Nephron (organoid): ENCODE measurements around the gene TP63.

Experiments used
- H3K27ac Mint-ChIP-seq, 3 experiments: 2 replicates each; pipeline ENCODE4 v1.8.0; 2020; ENCODE audit warnings: mixed read lengths in 3 of 3, mild to moderate bottlenecking in 2 of 3, moderate library complexity in 1 of 3
- H3K27me3 Mint-ChIP-seq: 2 replicates; pipeline ENCODE4 v1.8.0; 2021; ENCODE audit warnings: low read depth, mild to moderate bottlenecking, moderate library complexity, mixed read lengths
- H3K36me3 Mint-ChIP-seq: 2 replicates; pipeline ENCODE4 v1.8.0; 2020; ENCODE audit warnings: low read depth, mixed read lengths
- H3K4me1 Mint-ChIP-seq: 2 replicates; pipeline ENCODE4 v1.8.0; 2020; ENCODE audit warnings: mixed read lengths
- H3K4me3 Mint-ChIP-seq, 3 experiments: 2 replicates each; pipeline ENCODE4 v1.8.0; 2020; ENCODE audit warnings: mild to moderate bottlenecking in 3 of 3, mixed read lengths in 3 of 3, moderate library complexity in 2 of 3
- H3K9me3 Mint-ChIP-seq: 2 replicates; pipeline ENCODE4 v1.8.0; 2020; ENCODE audit warnings: mixed read lengths
- TF ChIP-seq, protein P1 (sequence below), 3 experiments: fragments of 200-600 bp; sonication (generic); IDR thresholded peaks; one replicate each; pipeline ENCODE4 v1.5.0; 2021; ENCODE audit warnings: antibody characterized with exemption in 3 of 3; ENCODE audit not compliant: unreplicated experiment in 3 of 3

Gene TP63

DNA sequence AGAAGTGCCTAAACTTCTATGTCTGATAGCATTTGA is at the start of gene TP63:
Gene TP63, plus strand, starts transcription at position 17 of the 36 bp plus-strand sequence. CDS start 127 bp downstream, outside the sequence.
- no peaks in the 10 kb centered on the region for H3K36me3 Mint-ChIP-seq
- TF ChIP-seq, protein P1, sequence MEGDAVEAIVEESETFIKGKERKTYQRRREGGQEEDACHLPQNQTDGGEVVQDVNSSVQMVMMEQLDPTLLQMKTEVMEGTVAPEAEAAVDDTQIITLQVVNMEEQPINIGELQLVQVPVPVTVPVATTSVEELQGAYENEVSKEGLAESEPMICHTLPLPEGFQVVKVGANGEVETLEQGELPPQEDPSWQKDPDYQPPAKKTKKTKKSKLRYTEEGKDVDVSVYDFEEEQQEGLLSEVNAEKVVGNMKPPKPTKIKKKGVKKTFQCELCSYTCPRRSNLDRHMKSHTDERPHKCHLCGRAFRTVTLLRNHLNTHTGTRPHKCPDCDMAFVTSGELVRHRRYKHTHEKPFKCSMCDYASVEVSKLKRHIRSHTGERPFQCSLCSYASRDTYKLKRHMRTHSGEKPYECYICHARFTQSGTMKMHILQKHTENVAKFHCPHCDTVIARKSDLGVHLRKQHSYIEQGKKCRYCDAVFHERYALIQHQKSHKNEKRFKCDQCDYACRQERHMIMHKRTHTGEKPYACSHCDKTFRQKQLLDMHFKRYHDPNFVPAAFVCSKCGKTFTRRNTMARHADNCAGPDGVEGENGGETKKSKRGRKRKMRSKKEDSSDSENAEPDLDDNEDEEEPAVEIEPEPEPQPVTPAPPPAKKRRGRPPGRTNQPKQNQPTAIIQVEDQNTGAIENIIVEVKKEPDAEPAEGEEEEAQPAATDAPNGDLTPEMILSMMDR (IDR thresholded peaks at IDR 0.05; ENCODE audit: unreplicated experiment in 3 of 3) = no peak
- peaks cover 38% of the 10 kb centered on the region for H3K4me1 Mint-ChIP-seq
- H3K4me3 Mint-ChIP-seq = peak within 1 kb of the TSS in 2 of 3 experiments; percentile 84 to 90
- H3K27me3 Mint-ChIP-seq = no peaks in the 10 kb centered on the region
- H3K27ac Mint-ChIP-seq = peak within 1 kb of the TSS; percentile 72 to 87 (median 76)
- no peaks in the 10 kb centered on the region for H3K9me3 Mint-ChIP-seq

- H3K4me3 Mint-ChIP-seq = no peak overlapping the region
- no peaks in the 10 kb centered on the region for H3K36me3 Mint-ChIP-seq
- H3K4me1 Mint-ChIP-seq = no peaks in the 10 kb centered on the region
- H3K27me3 Mint-ChIP-seq = no peaks in the 10 kb centered on the region
- no peak overlapping the region for H3K27ac Mint-ChIP-seq
- H3K9me3 Mint-ChIP-seq = no peaks in the 10 kb centered on the region
- TF ChIP-seq, protein P1 (IDR thresholded peaks at IDR 0.05; ENCODE audit: unreplicated experiment in 3 of 3) = no peak
Observed at GRCh38 chr3:189582179-189582578, 49.0 kb upstream of the TP63 start.

DNA sequence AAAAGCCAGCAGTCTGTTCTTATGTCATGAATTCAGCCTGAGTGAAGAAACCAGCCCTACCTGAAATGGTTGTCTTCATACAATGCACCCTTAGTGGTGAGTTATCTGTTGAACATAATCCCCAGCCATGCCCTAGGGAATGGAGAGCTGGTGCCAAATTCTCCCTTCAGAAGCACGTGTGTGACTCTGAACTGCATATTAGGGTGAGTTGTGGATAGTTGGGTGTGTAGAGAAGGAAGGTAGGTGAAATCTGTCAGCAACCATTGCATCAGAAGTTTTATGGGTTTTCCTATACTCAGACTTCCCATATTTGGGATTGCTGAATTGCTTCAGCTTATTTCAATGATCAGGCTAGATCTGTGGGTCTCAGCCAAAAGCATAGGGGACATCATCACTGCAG is 46.5 kb upstream of the TP63 start:
- H3K36me3 Mint-ChIP-seq = no peaks in the 10 kb centered on the region
- H3K27me3 Mint-ChIP-seq = no peaks in the 10 kb centered on the region
- no peaks in the 10 kb centered on the region for H3K9me3 Mint-ChIP-seq
- TF ChIP-seq, protein P1 (IDR thresholded peaks at IDR 0.05; ENCODE audit: unreplicated experiment in 3 of 3) = no peak
- no peak overlapping the region for H3K27ac Mint-ChIP-seq
- no peaks in the 10 kb centered on the region for H3K4me1 Mint-ChIP-seq
- H3K4me3 Mint-ChIP-seq = no peak overlapping the region

- Mint-ChIP-seq H3K4me1 (no peaks in the 10 kb centered on the region), H3K4me3 (no peak overlapping the region), H3K36me3 (no peaks in the 10 kb centered on the region), H3K27me3 (no peaks in the 10 kb centered on the region), H3K9me3 (peaks cover 8% of the 10 kb centered on the region), H3K27ac (no peak overlapping the region)
- TF ChIP-seq, protein P1 (IDR thresholded peaks at IDR 0.05; ENCODE audit: unreplicated experiment in 3 of 3) = no peak
Observed at GRCh38 chr3:189586941-189587663, 44.1 kb upstream of the TP63 start.

- Mint-ChIP-seq H3K4me3 (no peak overlapping the region), H3K27ac (no peak overlapping the region), H3K4me1 (no peaks in the 10 kb centered on the region), H3K9me3 (peaks cover 12% of the 10 kb centered on the region), H3K27me3 (no peaks in the 10 kb centered on the region), H3K36me3 (no peaks in the 10 kb centered on the region)
- TF ChIP-seq, protein P1 (IDR thresholded peaks at IDR 0.05; ENCODE audit: unreplicated experiment in 3 of 3) = no peak
Observed at GRCh38 chr3:189587664-189588040, 43.5 kb upstream of the TP63 start.

DNA sequence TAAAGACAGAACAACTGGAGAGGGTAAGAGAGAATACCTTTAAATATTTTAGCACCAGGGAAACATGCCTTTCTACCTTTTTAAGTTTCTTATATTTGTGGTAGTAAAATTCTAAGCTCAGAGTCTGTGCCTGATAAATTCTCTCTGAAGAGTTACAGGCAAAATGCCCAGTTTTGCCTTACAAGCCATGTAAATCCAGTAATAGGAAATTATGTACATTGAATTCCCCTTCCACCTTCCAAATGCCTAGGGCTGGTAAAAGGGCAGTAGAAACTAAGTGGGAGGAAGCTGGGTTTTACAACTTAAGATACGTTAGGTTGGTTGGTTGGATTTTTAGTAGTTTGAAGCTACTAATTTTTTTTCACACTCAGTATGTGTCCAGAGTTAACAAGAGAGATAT is 43.1 kb upstream of the TP63 start:
- H3K9me3 Mint-ChIP-seq = peaks cover 12% of the 10 kb centered on the region

More for the DNA sequence above, 43.1 kb upstream of the TP63 start:
- H3K36me3 Mint-ChIP-seq = no peaks in the 10 kb centered on the region
- TF ChIP-seq, protein P1 (IDR thresholded peaks at IDR 0.05; ENCODE audit: unreplicated experiment in 3 of 3) = no peak
- H3K27ac Mint-ChIP-seq = no peak overlapping the region
- no peaks in the 10 kb centered on the region for H3K27me3 Mint-ChIP-seq
- H3K4me1 Mint-ChIP-seq = no peaks in the 10 kb centered on the region
- H3K4me3 Mint-ChIP-seq = no peak overlapping the region
